Stimulated activated CD4-positive, alpha-beta T cell treated with anti-CD3 and anti-CD28 coated beads, Interleukin-12 subunit alpha, Interleukin-12 subunit beta, amount 100 ng/mL, for 4 hours (primary cell): ENCODE measurements around the gene PTPRM.

Experiments used
- DNase-seq: peaks from one replicate; pipeline ENCODE4 v3.0.0-alpha.2; 2020

The PTPRM gene

DNA sequence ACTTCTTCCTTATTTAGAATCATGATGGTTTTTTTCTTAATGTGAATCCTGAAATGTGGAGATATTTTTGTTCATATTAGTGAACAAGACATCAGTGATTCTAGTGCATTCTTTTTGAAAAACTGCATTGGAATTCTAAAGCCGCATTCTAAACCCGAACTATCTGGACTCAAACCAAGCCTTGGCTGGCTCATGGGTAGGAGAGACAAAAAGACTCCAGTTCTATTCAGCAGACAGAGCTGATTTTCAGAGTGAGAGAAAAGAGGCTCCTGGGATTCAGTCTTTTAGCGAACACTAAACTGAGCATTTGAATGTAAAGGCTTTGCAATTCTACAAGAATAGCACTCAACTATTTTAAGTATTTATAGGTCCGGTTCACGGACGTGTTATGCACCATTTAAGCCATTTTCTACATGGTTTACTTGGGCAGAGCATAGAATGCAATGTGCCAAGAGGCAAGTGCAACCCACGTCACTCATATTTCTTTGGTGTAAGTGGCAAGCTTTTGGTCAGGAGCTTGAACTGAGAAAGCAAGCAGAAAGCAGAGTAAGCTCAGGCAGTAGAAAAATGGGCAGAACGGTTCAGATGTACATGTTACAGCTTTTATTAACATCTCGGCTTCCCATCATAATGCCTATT lies 814.8 kb downstream of the PTPRM start:
- no peak for DNase-seq

DNA sequence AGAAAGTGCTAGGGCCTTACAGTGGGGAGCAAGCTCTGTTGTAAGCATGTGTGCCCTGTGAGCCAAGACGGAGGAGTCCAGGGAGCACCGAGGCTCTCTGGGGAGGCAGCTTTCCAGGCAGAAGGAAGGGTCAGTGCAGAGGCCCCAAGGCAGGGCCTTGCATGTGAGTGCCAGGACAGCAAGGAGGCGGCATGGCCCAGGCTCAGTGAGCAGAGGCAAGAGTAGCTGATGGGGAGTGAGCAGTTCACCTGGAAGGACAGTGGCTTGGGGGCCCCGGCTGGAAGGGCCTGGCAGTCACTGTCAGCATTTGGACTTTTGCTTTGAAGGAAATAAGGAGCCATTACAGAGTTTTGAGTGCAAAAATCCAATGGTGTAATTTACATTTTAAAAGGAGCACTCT lies 818.3 kb downstream of the PTPRM start:
- DNase-seq, result no peak

DNA sequence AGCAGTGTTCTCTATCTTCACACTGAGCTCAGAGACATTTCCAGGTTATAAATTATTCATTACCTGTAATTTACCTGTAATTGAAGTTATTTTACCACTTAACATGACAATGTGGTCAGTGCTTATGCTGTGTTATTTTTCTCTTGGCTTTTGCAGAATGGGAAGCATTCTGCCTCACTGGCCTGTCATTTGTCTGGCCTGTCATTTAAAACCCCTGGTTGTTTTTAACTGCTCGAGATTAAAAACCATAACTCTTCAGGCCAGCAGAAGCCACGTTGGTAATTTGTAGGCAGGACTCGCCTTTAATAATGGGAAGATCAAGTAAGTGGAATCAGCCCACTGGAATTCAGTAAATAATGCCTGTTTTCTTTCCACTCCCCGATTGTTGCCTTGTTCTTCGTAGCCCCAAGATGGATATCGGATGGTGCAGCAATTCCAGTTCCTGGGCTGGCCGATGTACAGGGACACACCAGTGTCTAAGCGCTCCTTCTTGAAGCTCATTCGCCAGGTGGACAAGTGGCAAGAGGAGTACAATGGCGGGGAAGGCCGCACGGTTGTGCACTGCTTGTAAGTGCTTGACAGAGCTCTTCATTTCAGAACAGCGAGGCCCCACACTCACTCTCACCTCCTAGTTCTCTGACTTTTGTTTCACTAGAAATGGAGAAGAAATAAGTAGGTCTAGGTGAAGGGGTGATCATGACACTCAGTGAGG lies 819.7 kb downstream of the PTPRM start:
- no peak for DNase-seq

DNA sequence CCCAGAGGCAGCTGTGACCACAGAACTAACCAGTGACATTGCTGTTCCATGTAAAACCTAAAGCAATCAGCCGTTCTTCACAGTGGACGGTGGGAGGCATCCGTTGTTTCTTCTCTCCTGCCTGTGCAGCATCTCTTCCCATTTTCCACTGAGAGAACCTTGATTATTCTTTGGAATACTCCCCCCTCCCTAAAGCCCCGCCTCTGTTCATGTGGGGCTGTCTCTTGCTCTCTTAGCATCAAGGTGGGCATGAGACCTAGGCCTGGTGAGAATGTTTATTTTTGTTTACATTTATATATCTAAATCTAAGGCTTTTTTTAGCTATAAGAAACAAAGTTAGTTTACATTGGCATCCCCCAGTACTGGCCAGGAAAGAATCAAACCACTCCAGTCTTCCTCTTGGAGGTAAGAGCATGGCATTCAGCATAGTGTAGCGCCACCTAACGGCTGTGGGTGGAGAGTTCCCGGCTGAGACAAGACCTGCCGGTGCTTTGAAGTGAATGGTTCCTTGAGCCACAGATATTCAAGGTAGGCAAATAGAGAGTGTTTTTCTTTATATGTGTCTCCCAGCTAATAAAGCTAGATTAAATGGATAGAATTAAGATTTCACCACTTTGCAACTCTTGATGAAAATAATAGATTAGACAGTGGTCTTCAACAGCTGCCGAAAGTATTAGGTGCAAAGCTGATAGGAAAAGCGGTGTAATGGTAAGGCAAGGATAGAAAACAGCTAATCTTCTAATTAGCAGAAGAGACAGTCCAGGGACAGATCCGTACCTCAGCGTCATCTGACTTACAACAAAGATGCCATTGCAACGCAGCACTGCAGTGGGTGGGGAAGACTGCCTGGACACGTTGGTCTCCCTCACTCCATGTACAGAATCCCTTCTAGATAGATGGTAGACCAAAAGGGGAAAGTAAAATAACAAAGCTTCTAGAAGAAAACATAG lies 822.5 kb downstream of the PTPRM start:
- DNase-seq, result no peak

DNA sequence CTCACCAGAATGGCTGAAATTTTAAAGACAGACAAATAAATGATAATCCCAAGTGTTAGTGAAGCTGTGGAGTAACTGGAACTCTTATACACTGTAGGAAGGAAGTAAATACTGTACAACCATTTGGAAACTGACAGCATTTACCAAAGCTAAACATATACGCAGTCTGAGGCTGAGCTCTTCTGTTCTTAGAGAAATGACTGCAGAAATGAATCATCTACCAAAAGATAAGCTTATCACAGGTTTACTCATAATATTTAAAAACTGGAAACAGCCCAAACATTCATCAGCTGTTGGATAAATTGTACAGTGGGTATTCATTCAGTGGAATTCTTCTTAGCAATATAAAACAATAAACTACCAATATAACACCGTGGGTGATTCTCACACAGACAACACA lies 824.0 kb downstream of the PTPRM start:
- no peak for DNase-seq

DNA sequence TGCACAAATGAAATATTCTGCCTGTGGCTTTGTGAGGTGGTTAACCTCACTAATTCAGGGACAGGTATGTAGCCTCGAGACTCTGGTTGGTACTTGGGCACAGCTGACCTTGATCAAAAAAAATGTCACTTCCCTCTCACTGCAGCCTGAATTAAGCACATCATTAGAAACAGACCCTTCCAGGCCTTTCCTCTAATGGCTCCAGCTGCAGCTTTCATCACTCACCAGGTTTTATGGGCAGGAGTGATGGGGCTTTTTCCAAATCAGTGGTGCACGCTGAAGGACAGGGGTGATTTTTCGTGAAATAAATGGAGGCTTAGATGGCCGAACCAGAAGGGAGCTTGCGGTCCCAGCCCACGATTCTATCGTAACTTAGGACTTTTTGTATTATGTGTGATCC lies 829.1 kb downstream of the PTPRM start:
- DNase-seq, result no peak

DNA sequence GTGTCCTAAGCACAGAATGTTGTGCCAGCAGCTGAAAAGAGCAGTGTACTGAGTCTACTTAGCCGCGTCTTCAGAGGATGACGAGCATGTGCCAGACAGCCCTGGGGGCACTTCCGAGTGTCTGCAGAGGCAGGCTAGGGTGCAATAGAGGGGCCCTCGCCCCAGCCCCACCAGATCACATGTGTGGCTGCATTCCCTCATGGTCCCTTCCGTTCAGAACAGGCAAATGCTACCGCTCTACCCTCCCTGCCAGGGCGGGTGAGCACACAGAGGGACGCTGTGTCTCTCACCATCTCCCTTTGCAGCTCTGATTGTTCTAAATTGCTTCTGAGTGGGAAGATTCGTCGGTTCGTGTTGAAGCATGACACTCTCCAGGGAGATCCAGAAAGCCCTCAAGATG lies 829.9 kb downstream of the PTPRM start:
- no peak for DNase-seq

DNA sequence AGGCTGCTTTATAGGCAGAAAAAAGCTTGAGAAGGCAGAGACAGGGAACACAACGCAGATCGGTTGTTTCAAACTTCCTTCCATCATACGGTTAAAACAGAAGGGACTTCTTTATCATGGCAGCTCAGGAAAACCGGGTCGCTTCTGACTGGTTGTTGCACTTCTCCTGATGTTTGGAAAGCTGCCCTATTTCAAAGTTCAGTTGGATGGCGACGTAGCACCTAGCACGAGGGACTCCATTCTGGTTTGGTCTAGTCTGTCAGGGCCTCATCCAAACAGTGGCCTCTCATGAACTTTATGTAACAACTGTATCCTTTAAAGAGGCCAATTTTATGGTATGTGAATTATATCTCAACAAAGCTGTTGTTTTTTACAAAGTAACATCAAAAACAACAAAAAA lies 832.0 kb downstream of the PTPRM start:
- no peak for DNase-seq

DNA sequence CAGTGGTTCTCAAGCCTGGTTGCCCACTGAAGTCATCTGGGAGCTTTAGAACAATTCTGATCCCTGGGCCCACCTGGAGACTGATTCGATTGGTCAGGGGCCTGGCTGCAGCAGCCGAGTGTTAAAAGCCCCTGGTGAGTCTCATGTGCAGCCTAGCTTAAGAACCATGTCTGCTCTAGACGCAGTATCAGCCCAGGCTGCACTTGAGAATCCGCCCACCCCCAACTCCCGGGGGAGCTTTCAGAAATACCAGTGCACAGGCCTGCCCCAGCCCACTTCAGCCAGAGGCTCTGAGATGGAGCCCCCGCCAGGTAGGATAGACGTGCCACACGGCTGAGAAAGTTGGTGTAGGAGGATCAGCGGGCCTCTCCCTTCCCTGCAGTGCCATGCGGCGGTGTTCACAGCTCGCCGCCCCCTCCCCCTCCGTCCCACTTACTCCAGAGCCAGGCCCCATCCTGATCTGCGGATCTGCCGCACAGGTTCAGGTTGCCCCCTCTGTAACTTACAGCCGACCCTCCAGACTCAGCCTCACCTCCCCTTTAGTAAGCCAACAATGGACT lies 833.2 kb downstream of the PTPRM start:
- DNase-seq, result no peak

DNA sequence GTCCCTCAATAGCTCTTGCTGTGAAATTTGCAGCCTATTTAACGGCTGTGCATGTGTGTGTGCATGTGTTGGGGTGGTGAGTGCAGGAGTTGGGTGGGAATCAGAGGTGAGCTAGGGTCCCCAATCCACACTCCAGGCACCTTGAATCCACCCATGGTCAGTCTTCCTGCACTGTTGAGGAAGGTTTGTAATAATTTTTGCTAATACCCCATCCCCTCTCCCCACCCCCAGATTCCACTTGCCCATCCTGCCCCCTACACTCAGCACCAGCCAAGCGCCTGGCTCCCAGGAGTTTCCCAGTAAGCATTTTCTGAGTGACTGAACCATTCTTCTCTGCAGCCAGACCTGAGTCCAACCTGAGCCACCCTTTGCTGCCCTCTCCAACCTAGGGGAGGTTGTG lies 833.7 kb downstream of the PTPRM start:
- no peak for DNase-seq

DNA sequence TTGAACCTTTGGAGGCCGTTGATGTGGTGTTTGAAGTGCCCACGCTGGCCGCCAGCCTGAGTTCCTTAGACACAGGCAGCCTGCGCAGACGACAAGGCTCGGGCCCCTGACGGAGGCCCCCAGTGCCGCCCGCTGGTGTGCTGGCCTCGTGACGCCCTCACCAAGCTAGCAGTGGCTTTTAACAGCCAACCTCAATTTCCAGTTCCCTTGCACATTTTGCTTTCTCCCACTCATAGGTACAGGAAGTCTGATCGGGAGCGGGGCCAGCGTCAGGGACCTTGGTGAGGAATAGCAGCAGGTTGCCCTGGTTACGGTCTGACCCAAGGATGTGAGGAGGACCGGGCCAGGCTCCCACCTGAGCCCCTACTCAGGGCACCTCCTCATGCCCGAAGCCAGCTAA lies 834.5 kb downstream of the PTPRM start:
- no peak for DNase-seq

DNA sequence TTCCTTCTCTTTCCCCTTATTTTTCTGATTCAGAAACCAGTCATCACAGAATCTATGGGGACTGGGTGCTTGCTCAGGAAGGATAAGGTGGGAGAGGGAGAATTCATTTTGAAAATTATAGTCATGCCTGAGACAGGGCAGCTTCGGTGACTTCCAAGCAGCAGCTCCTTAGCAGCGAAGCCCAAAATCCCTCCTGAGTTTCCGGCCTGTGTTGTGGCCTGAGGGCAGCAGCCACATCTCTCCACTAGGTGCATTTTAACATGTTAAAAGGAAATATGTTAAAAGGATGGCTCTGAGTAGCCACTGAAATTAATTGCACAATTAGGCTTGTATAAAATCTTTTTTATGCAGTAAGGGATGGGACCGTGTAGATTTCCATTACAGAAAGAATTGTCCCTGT lies 835.1 kb downstream of the PTPRM start:
- DNase-seq, result no peak

DNA sequence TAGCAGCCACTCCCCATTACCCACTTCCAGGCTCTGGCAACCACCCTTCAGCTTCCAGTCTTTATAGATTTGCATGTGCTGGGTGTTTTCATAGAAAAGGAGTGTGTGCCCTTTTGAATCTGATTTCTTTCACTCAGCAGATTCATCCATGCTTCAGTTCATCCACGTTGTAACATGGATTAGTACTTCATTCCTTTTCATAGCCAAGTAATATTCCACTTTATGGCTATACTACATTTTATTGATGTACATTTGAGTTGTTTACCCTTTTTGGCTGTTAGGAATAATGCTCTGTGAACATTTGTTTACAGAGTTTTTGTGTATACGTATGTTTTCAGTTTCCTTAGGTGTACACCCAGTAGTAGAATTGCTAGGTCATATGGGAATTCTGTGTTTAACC lies 836.6 kb downstream of the PTPRM start:
- no peak for DNase-seq

DNA sequence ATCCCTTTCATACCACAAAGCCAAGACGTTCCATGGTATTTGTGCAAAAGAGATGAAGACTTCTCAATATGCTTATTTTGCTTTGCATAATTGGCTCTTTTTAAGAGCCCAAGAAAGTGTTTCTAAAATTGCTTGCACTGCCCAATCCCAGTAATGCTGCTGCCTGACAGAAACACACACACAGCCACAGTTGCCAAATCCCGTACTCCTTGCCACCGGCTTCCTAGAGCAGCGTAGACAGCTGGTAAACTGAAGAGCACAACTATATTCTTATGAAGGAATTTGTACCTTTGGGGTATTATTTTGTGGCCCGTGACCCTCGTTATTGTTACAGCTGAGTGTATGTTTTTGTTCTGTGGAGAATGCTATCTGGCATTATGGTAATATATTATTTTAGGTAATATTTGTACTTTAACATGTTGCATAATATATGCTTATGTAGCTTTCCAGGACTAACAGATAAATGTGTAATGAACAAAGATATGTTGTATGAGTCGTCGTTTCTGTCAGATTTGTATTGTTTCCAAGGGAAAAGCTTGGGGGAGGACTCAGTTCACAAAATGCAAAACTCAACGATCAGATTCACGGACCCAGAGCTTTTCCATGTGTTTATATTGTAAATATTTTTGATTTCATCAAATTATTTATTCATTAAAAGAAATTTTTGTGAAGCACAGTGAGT lies 839.2 kb downstream of the PTPRM start:
- no peak for DNase-seq

DNA sequence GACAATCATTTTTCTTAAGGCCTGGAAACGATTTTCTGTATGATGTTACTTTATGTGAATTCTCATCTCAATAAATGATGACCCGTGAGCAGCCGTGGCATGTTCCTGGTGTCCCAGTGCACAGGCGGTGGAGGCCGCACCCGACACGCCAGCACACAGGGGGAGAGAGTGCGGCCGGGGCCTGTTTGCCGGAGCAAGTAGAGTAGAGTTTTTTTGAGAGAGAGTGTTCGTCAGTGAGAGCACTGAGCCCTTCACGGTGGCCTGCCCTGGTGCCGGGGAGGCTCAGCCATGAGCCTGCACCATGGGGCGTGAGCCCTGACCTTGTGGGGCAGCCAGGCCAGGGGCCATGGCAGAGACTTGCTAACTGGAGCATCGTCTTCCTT lies 839.7 kb downstream of the PTPRM start:
- no peak for DNase-seq

DNA sequence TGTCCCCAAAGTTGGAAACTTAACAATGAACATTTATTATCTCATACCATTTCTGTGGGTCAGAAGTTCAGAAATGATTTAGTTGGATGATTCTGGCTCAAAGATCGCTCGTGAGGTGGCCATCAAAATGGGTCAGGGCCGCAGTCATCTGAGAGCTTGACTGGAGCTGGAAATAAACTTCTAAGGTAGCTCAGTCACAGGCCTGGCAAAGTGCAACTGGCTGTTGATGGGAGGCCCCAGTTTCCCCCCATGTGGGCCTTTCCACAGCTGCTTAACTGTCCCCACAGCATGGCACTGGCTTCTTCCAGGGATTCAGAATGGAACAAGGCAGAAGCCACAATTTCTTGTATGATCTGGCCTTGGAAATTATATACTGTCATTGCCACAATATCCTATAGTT lies 842.0 kb downstream of the PTPRM start:
- no peak for DNase-seq

DNA sequence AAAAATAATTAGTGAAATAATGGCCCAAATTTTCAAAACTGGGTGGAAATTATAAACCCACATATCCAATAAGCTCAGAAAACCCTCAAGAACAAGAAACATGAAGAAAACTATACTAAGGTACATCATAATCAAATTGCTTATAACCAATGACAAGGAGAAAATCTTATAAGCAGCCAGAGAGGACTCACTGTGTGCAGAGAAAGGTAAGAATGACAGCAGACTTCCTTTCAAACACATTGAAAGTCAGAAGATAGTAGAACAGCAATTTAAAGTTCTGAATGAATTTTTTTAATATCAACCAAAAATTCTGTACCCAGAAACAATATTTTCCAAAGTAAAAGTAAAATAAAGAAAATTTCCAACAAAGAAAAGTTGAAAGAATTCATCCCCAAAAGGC lies 844.4 kb downstream of the PTPRM start:
- DNase-seq, result no peak

DNA sequence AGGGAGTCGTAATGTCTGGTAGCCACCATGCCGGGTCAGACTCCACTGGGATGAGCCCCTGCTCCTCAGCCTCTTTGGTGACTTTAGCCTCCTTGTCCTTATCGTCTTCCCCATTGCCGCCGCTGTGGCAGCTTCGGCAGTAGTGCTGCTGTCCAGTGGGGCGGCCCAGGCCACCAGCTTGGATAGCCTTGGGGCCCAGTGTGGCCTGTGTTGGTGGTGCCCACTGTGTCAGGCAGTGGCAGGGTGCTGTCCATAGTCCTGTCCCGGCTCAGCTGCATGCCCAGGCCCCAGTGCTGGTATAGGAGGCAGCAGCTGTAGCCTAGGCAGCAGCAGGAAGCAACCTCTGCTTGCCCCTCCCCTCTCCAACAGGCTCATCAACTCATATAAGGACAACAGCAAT lies 845.0 kb downstream of the PTPRM start:
- no peak for DNase-seq

DNA sequence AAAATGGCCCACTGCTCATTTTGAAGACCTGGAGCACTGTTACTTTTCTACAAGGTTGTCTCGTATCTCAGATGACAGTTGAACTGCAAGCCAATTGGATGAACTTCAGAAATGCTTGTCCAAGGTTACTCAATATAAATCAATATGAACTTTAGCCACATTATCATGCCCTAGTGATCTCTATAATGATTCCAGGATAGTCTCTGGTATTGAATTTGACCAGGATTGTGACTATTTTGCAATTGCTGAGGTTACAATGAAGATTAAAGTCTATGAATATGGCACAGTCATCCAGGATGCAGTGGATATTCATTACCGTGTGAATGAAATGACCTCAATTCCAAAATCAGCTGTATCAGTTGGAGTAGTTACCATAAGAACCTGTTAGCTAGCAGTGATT lies 846.1 kb downstream of the PTPRM start:
- no peak for DNase-seq

DNA sequence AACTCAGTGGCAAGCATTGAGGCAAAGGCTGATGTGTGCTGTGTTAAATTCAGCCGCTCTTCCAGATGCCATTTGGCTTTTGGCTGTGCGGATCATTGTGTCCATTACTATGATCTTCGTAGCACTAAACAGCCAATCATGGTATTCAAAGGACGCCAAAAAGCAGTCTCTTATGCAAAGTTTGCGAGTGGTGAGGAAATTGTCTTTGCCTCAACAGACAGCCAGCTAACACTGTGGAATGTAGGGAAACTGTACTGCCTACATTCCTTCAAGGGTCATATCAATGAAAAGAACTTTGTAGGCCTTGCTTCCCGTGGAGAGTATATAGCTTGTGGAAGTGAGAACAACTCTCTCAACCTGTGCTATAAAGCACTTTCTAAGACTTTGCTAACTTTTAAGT lies 846.6 kb downstream of the PTPRM start:
- DNase-seq, result no peak

DNA sequence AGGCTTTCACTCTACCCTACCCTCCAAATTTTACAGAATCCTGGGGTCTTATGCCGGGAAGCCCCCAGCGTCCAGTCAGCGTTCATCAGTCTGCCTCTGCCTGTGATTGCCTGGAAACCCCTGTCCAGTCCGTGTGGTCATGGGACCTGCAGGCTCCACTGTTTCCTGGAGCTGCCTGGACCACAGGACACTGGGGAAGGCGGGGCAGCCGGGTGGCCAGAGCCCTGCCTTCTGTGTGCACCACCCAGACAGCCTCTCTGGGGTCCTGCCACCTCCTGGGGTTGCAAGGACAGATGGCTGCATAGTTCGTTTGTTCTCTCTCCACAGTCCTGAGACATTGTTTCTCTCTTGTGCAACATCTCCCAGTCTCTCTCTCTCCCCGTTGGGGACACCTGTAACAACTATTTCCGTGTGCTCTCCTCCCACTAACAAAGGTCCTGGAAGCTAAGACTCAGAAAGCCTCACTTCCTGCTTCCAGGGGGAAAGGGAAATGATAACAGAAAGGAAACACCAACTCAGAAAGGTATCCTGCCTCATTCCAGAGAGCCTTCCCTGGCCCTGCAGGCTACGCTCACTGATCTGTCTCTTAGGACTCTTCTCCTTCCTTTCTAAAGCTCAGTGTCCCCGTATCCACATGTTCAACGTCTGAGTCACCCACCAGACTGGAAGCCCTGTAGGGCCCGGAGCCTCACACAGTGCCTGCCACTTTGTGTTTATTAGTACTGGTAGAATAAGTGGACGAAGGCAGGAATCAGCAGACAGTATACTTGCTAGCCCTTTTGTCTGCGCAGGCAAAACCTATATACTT lies 849.3 kb downstream of the PTPRM start:
- no peak for DNase-seq

DNA sequence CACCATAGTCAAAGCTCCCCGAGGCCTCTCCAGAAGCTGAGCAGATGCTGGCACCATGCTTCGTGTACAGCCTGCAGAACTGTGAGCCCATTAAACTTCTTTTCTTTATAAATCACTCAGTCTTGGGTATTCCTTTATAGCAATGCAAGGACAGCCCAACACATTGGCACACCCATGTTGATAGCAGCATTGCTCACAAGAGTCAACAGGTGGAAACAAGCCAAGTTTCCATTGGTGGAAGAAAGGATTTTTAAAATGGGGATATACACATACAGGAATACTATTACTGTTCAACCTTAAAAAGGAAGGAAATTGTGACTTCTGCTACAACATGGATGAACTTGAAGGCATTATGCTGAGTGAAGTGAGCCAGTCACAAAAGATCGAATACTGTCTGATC lies 855.3 kb downstream of the PTPRM start:
- DNase-seq, result no peak
